Karpas-422 (cell line): ENCODE data around the gene LENEP. TPM values are rescaled to one million over a fixed set of nuclear protein-coding genes. Genes with fewer than 3 reads are reported as not detected.

Experiments
- DNase-seq: peaks from one replicate; pipeline ENCODE4 v3.0.0-alpha.2; 2015
- H2AFZ ChIP-seq: fragments of 200-600 bp; sonication (generic); 2 replicates; pipeline ENCODE4 v1.6.1; 2014; ENCODE audit warnings: antibody characterized with exemption, low read length, mixed read lengths
- H3K27ac ChIP-seq: fragments of 200-600 bp; sonication (generic); 2 replicates; pipeline ENCODE4 v1.5.1; 2014; ENCODE audit warnings: mild to moderate bottlenecking, low read length, moderate library complexity
- H3K27me3 ChIP-seq: fragments of 200-600 bp; sonication (generic); 2 replicates; pipeline ENCODE4 v1.6.1; 2014; ENCODE audit warnings: low read length, mixed read lengths
- H3K36me3 ChIP-seq: fragments of 200-600 bp; sonication (generic); 2 replicates; pipeline ENCODE4 v1.6.1; 2014; ENCODE audit warnings: low read length, mixed read lengths; ENCODE audit not compliant: insufficient read depth
- H3K4me1 ChIP-seq: fragments of 200-600 bp; sonication (generic); 2 replicates; pipeline ENCODE4 v1.6.1; 2014; ENCODE audit warnings: mild to moderate bottlenecking, low read length, mixed read lengths
- H3K4me2 ChIP-seq: fragments of 200-600 bp; sonication (generic); 2 replicates; pipeline ENCODE4 v1.6.1; 2014; ENCODE audit warnings: low read length, low read depth, mild to moderate bottlenecking; ENCODE audit not compliant: poor library complexity, severe bottlenecking
- H3K4me3 ChIP-seq: fragments of 200-600 bp; sonication (generic); 2 replicates; pipeline ENCODE4 v1.5.1; 2014; ENCODE audit warnings: mild to moderate bottlenecking, antibody characterized with exemption, low read length, mixed read lengths
- H3K79me2 ChIP-seq: fragments of 200-600 bp; sonication (generic); 2 replicates; pipeline ENCODE4 v1.6.1; 2014; ENCODE audit warnings: mild to moderate bottlenecking, low read length, mixed read lengths
- H3K9ac ChIP-seq: fragments of 200-600 bp; sonication (generic); 2 replicates; pipeline ENCODE4 v1.6.0; 2014; ENCODE audit warnings: low read length
- H3K9me2 ChIP-seq: fragments of 200-600 bp; sonication (generic), shearing (Covaris generic); replicated peaks from 2 replicates; pipeline ENCODE4 v1.6.0; 2014; ENCODE audit warnings: mild to moderate bottlenecking, low read length, moderate library complexity; ENCODE audit not compliant: insufficient read depth
- H3K9me3 ChIP-seq: fragments of 300-700, 200-600 bp; sonication (generic); 2 replicates; pipeline ENCODE4 v1.6.1; 2014; ENCODE audit warnings: low read length, mixed read lengths
- H4K20me1 ChIP-seq: fragments of 200-600 bp; sonication (generic); 2 replicates; pipeline ENCODE4 v1.6.1; 2014; ENCODE audit warnings: mild to moderate bottlenecking, antibody characterized with exemption, low read length, low read depth; ENCODE audit not compliant: insufficient read depth
- total RNA-seq: library from RNA; depleted of rRNA; stranded (reverse); fragments of >200 nt; shearing (Covaris generic); gene quantifications from 2 replicates; pipeline ENCODE4 v1.2.3, GENCODE V29; 2014; ENCODE audit warnings: low replicate concordance

Gene LENEP
- total RNA-seq, 1 experiment from 2014 or later = 2.6 TPM

GRCh38 chr1:154996966-154997701, 3.7 kb downstream of the LENEP start:
- Histone ChIP-seq H3K9me3 (no peaks in the 10 kb centered on the region), H3K36me3 (no peaks in the 10 kb centered on the region; the same call in 1 of the 2 replicates), H3K79me2 (no peaks in the 10 kb centered on the region), H3K4me3 (no peak overlapping the region), H3K9me2 (no peaks in the 10 kb centered on the region), H3K9ac (peak overlapping the region; percentile 30; the same call in 1 of the 2 replicates), H3K4me1 (peaks cover 52% of the 10 kb centered on the region), H3K4me2 (no peak overlapping the region), H3K27ac (no peak overlapping the region), H4K20me1 (no peaks in the 10 kb centered on the region), H2AFZ (no peak overlapping the region), H3K27me3 (no peaks in the 10 kb centered on the region)
- DNase-seq = no peak

- 0 out of 2 replicates have a peak overlapping the region, but pooled peaks have one; percentile 88 for H3K27ac ChIP-seq
- peak; percentile 83 for DNase-seq
- no peaks in the 10 kb centered on the region for H3K27me3 ChIP-seq
- no peak overlapping the region for H3K9ac ChIP-seq
- H3K4me1 ChIP-seq = peaks cover 52% of the 10 kb centered on the region
- 0 out of 2 replicates have a peak overlapping the region, but pooled peaks have one; percentile 70 for H3K4me3 ChIP-seq
- H3K9me3 ChIP-seq = no peaks in the 10 kb centered on the region
- H2AFZ ChIP-seq = no peak overlapping the region
- H3K9me2 ChIP-seq = no peaks in the 10 kb centered on the region
- H3K79me2 ChIP-seq = peaks cover 6% of the 10 kb centered on the region
- H3K4me2 ChIP-seq = no peak overlapping the region
- no peaks in the 10 kb centered on the region for H4K20me1 ChIP-seq
- no peaks in the 10 kb centered on the region for H3K36me3 ChIP-seq
Observed at GRCh38 chr1:154998201-154998780, 4.9 kb downstream of the LENEP start.

- Histone ChIP-seq H3K4me2 (peak overlapping the region; percentile 96), H3K27me3 (no peaks in the 10 kb centered on the region), H3K9me3 (no peaks in the 10 kb centered on the region), H3K27ac (peak overlapping the region; percentile 88), H2AFZ (no peak overlapping the region), H4K20me1 (no peaks in the 10 kb centered on the region), H3K79me2 (peaks cover 13% of the 10 kb centered on the region), H3K9me2 (no peaks in the 10 kb centered on the region), H3K4me1 (peaks cover 52% of the 10 kb centered on the region), H3K4me3 (peak overlapping the region; percentile 70), H3K36me3 (no peaks in the 10 kb centered on the region), H3K9ac (peak overlapping the region; percentile 88)
- DNase-seq = peak; percentile 92
Observed at GRCh38 chr1:154998818-154999570, 5.6 kb downstream of the LENEP start.

GRCh38 chr1:154999571-155000410, 6.4 kb downstream of the LENEP start:
- Histone ChIP-seq H3K27ac (peak overlapping the region; percentile 88), H3K9me2 (no peaks in the 10 kb centered on the region), H3K4me3 (peak overlapping the region; percentile 70), H4K20me1 (no peaks in the 10 kb centered on the region), H2AFZ (peak overlapping the region; percentile 45; the same call in 1 of the 2 replicates), H3K27me3 (no peaks in the 10 kb centered on the region), H3K4me2 (peak overlapping the region; percentile 96), H3K9ac (peak overlapping the region; percentile 88), H3K4me1 (peaks cover 52% of the 10 kb centered on the region), H3K79me2 (peaks cover 19% of the 10 kb centered on the region), H3K36me3 (no peaks in the 10 kb centered on the region), H3K9me3 (no peaks in the 10 kb centered on the region)
- peak; percentile 84 for DNase-seq

- peaks cover 20% of the 10 kb centered on the region for H3K79me2 ChIP-seq
- H3K27me3 ChIP-seq = no peaks in the 10 kb centered on the region
- H4K20me1 ChIP-seq = no peaks in the 10 kb centered on the region
- H3K36me3 ChIP-seq = no peaks in the 10 kb centered on the region
- H2AFZ ChIP-seq = peak overlapping the region; percentile 45; the same call in 1 of the 2 replicates
- peak overlapping the region; percentile 96 for H3K4me2 ChIP-seq
- DNase-seq = peak; percentile 75
- H3K9ac ChIP-seq = peak overlapping the region; percentile 88
- H3K4me1 ChIP-seq = peaks cover 56% of the 10 kb centered on the region
- peak overlapping the region; percentile 88 for H3K27ac ChIP-seq
- no peaks in the 10 kb centered on the region for H3K9me2 ChIP-seq
- no peaks in the 10 kb centered on the region for H3K9me3 ChIP-seq
- peak overlapping the region; percentile 70 for H3K4me3 ChIP-seq
Observed at GRCh38 chr1:155000411-155000725, 7.0 kb downstream of the LENEP start.

GRCh38 chr1:155000726-155001424, 7.5 kb downstream of the LENEP start:
- DNase-seq = peak; percentile 94
- Histone ChIP-seq H3K27ac (peak overlapping the region; percentile 88), H3K36me3 (no peaks in the 10 kb centered on the region), H3K4me3 (peak overlapping the region; percentile 70), H3K4me1 (peaks cover 59% of the 10 kb centered on the region), H3K4me2 (peak overlapping the region; percentile 96), H3K79me2 (peaks cover 22% of the 10 kb centered on the region), H4K20me1 (no peaks in the 10 kb centered on the region), H3K9me3 (no peaks in the 10 kb centered on the region), H3K9me2 (no peaks in the 10 kb centered on the region), H2AFZ (0 out of 2 replicates have a peak overlapping the region, but pooled peaks have one; percentile 8), H3K9ac (peak overlapping the region; percentile 88), H3K27me3 (no peaks in the 10 kb centered on the region)

- no peak for DNase-seq
- Histone ChIP-seq H3K4me3 (peak overlapping the region; percentile 70), H3K36me3 (no peaks in the 10 kb centered on the region), H3K27ac (peak overlapping the region; percentile 88), H3K79me2 (peaks cover 22% of the 10 kb centered on the region), H3K9me3 (no peaks in the 10 kb centered on the region), H4K20me1 (no peaks in the 10 kb centered on the region), H3K4me2 (peak overlapping the region; percentile 96), H3K4me1 (peaks cover 59% of the 10 kb centered on the region), H2AFZ (0 out of 2 replicates have a peak overlapping the region, but pooled peaks have one; percentile 8), H3K27me3 (no peaks in the 10 kb centered on the region), H3K9ac (peak overlapping the region; percentile 88), H3K9me2 (no peaks in the 10 kb centered on the region)
Observed at GRCh38 chr1:155001425-155001674, 8.0 kb downstream of the LENEP start.
